PFSK-1 (cell line): ENCODE results near the gene RNF157.

Experiments
- FOXP2 ChIP-seq: optimal IDR thresholded peaks from 2 replicates; pipeline ENCODE3; 2011; ENCODE audit warnings: borderline replicate concordance, control low read depth, inconsistent platforms; ENCODE audit not compliant: insufficient read depth; ENCODE audit errors: extremely low read length, extremely low read depth
- POLR2AphosphoS5 ChIP-seq: IDR thresholded peaks from 2 replicates; pipeline ENCODE4 v1.6.1; 2012; ENCODE audit warnings: low read depth, mild to moderate bottlenecking, control low read depth, low read length, moderate library complexity
- REST ChIP-seq, 2 experiments: IDR thresholded peaks; 2 replicates each; pipeline versions ENCODE4 v1.6.1 to v1.8.0; 2011 to 2012; ENCODE audit warnings: low read depth in 2 of 2, low read length in 2 of 2, control low read depth in 1 of 2, inconsistent platforms in 1 of 2, mild to moderate bottlenecking in 1 of 2, moderate library complexity in 1 of 2; ENCODE audit not compliant: insufficient read depth in 1 of 2
- SIN3A ChIP-seq: IDR thresholded peaks from 2 replicates; pipeline ENCODE4 v1.6.1; 2012; ENCODE audit warnings: mild to moderate bottlenecking, low read length, moderate library complexity, borderline replicate concordance; ENCODE audit not compliant: insufficient read depth
- TAF1 ChIP-seq: IDR thresholded peaks from 2 replicates; pipeline ENCODE4 v1.6.1; 2012; ENCODE audit warnings: low read length, control low read depth, borderline replicate concordance; ENCODE audit not compliant: insufficient read depth

Gene RNF157

DNA sequence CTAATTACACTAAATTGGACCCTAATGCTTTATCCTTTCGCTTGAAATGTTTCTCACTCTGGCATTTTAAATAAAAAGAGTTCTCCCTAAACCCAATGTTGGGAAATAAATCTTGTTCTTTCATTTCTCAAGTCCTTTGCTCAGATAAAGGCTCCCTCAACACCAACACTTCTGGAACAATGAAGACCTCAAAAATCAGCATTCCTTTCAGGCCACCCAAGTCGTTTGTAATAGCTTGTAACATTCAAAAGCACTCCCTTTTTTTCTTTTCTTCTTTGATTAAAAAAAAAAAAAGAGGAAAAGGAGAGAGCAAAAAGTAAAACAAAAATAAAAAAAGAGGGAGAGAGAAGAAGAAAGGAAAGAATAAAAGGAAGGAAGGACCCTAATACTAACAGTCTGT lies 76.0 kb downstream of the RNF157 start:
- TF ChIP-seq FOXP2 (no peak), POLR2AphosphoS5 (no peak), REST (IDR thresholded peaks at IDR 0.05; ENCODE audit: insufficient read depth in 1 of 2, low read depth in 2 of 2, low read length in 2 of 2) (no peak), SIN3A (no peak), TAF1 (no peak)

- TF ChIP-seq REST (IDR thresholded peaks at IDR 0.05; ENCODE audit: insufficient read depth in 1 of 2, low read depth in 2 of 2, low read length in 2 of 2), result no peak
- no peak for TF ChIP-seq POLR2AphosphoS5
- no peak for TF ChIP-seq TAF1
- no peak for TF ChIP-seq FOXP2
- no peak for TF ChIP-seq SIN3A
Measured at GRCh38 chr17:76163919-76164318, 76.4 kb downstream of the RNF157 start.

- TF ChIP-seq REST (IDR thresholded peaks at IDR 0.05; ENCODE audit: insufficient read depth in 1 of 2, low read depth in 2 of 2, low read length in 2 of 2), result no peak
- TF ChIP-seq FOXP2, result no peak
Measured at GRCh38 chr17:76161619-76162266, 78.5 kb downstream of the RNF157 start.

GRCh38 chr17:76160896-76161528 lies 79.3 kb downstream of the RNF157 start:
- no peak for TF ChIP-seq TAF1
- no peak for TF ChIP-seq REST (IDR thresholded peaks at IDR 0.05; ENCODE audit: insufficient read depth in 1 of 2, low read depth in 2 of 2, low read length in 2 of 2)
- TF ChIP-seq FOXP2, result no peak
- no peak for TF ChIP-seq POLR2AphosphoS5
- no peak for TF ChIP-seq SIN3A
